Measurements from ENCODE around the gene TRPT1. TPM values are rescaled to one million over a fixed set of nuclear protein-coding genes. Genes with fewer than 3 reads are reported as not detected.

TRPT1 gene
- total and polyA plus RNA-seq, 7 donors, result 49.6 to 131 (median 96.1) TPM

GRCh38 chr11:64208796-64209562 lies 17.0 kb downstream of the TRPT1 start:
- intact Hi-C loops (cut with DNase I), result loop anchor here in 1 of 2 donors (5.0 kb wide), 1 partner anchor 93 kb away; the partner anchor contains the start of gene CATSPERZ
- 73 to 81% (median 78%) methylated on average over 18 of the region's 18 CpGs for WGBS, 3 donors
- H3K4me1 ChIP-seq, result peaks cover 11% of the 10 kb centered on the region

GRCh38 chr11:64208086-64208795 lies 17.7 kb downstream of the TRPT1 start:
- Histone ChIP-seq H3K36me3 (ENCODE audit: insufficient read depth in 1 of 2, low read depth in 1 of 2) (peaks cover 3 to 50% of the 10 kb centered on the region in 2 donors), H3K27ac (peak overlapping the region; percentile 71), H3K4me1 (peaks cover 11% of the 10 kb centered on the region), H3K4me3 (peak overlapping the region; percentile 58), H3K27me3 (ENCODE audit: insufficient read depth in 3 of 3, low read length in 2 of 3) (no peaks in the 10 kb centered on the region), H3K9me3 (no peaks in the 10 kb centered on the region)
- ATAC-seq, result peak in 1 of 4 donors; percentile 1
- no peak for TF ChIP-seq CTCF (IDR thresholded peaks at IDR 0.05)
- intact Hi-C loops (cut with DNase I), result loop anchor here in 1 of 2 donors (5.0 kb wide), 1 partner anchor 94 kb away; the partner anchor contains the start of gene CATSPERZ
- 62 to 73% (median 69%) methylated on average over 23 of the region's 23 CpGs for WGBS, 3 donors
- no peak for DNase-seq

More at GRCh38 chr11:64208796-64209562, 17.0 kb downstream of the TRPT1 start:
- peaks cover 3 to 43% of the 10 kb centered on the region in 2 donors for H3K36me3 ChIP-seq (ENCODE audit: insufficient read depth in 1 of 2, low read depth in 1 of 2)
- peak overlapping the region; percentile 58 for H3K4me3 ChIP-seq
- no peak overlapping the region for H3K27ac ChIP-seq
- no peak for DNase-seq
- H3K27me3 ChIP-seq (ENCODE audit: insufficient read depth in 3 of 3, low read length in 2 of 3), result no peaks in the 10 kb centered on the region
- H3K9me3 ChIP-seq, result no peaks in the 10 kb centered on the region
- ATAC-seq, result no peak
- TF ChIP-seq CTCF (IDR thresholded peaks at IDR 0.05), result no peak

GRCh38 chr11:64207256-64208085 lies 18.5 kb downstream of the TRPT1 start:
- H3K36me3 ChIP-seq (ENCODE audit: insufficient read depth in 1 of 2, low read depth in 1 of 2), result peaks cover 7 to 56% of the 10 kb centered on the region in 2 donors
- ATAC-seq (peak; percentile 26 to 48 (median 38)), DNase-seq (peak; percentile 81 to 87)
- no peaks in the 10 kb centered on the region for H3K9me3 ChIP-seq
- intact Hi-C loops (cut with DNase I), result loop anchor here in 1 of 2 donors (5.0 kb wide), 1 partner anchor 95 kb away; the partner anchor contains the start of gene CATSPERZ
- no peak for TF ChIP-seq CTCF (IDR thresholded peaks at IDR 0.05)
- WGBS, 3 donors, result 28 to 35% (median 34%) methylated on average over 22 to 30 of the region's 30 CpGs
- no peaks in the 10 kb centered on the region for H3K27me3 ChIP-seq (ENCODE audit: insufficient read depth in 3 of 3, low read length in 2 of 3)
- H3K27ac ChIP-seq, result peak overlapping the region; percentile 71
- peaks cover 11% of the 10 kb centered on the region for H3K4me1 ChIP-seq
- peak overlapping the region; percentile 58 for H3K4me3 ChIP-seq

GRCh38 chr11:64206457-64207255 lies 19.3 kb downstream of the TRPT1 start, which contains the start of gene FERMT3:
TSS of gene FERMT3 (plus strand) at chr11:64206721. CDS start at chr11:64207365, 644 bp downstream.
- TF ChIP-seq CTCF (IDR thresholded peaks at IDR 0.05), result no peak
- ATAC-seq, result no peak
- peak within 1 kb of the TSS; percentile 71 for H3K27ac ChIP-seq
- intact Hi-C loops (cut with DNase I), result loop anchor here in 1 of 2 donors (5.0 kb wide), 1 partner anchor 96 kb away; the partner anchor contains the start of gene CATSPERZ
- WGBS, 3 donors, result 56 to 69% (median 62%) methylated on average over 22 to 27 of the region's 27 CpGs
- peaks cover 7 to 56% of the 10 kb centered on the region in 2 donors for H3K36me3 ChIP-seq (ENCODE audit: insufficient read depth in 1 of 2, low read depth in 1 of 2)
- no peaks in the 10 kb centered on the region for H3K9me3 ChIP-seq
- H3K4me3 ChIP-seq, result peak within 1 kb of the TSS; percentile 58
- no peaks in the 10 kb centered on the region for H3K27me3 ChIP-seq (ENCODE audit: insufficient read depth in 3 of 3, low read length in 2 of 3)
- peak; percentile 67 to 77 for DNase-seq
- H3K4me1 ChIP-seq, result peaks cover 11% of the 10 kb centered on the region
